Esophagus muscularis mucosa (tissue), 4 donors: ENCODE measurements around the gene PSMB7.

Experiments used
- CTCF ChIP-seq, 3 experiments: fragments of 200-600 bp in 2 of 3; fragments of 450-650 bp in 1 of 3; sonication (generic) in 2 of 3; IDR thresholded peaks; one replicate each; pipeline ENCODE4 v1.5.1; 2017 to 2019; ENCODE audit warnings: antibody characterized with exemption in 3 of 3, mild to moderate bottlenecking in 2 of 3, moderate library complexity in 1 of 3
- EP300 ChIP-seq: sonication (generic); formaldehyde crosslinking; IDR thresholded peaks from one replicate; pipeline ENCODE4 v1.6.1; 2017; ENCODE audit warnings: antibody characterized with exemption
- POLR2A ChIP-seq: fragments of 450-650 bp; IDR thresholded peaks from one replicate; pipeline ENCODE4 v1.6.1; 2017; ENCODE audit warnings: antibody characterized with exemption, moderate library complexity, mild to moderate bottlenecking, low read depth

- TF ChIP-seq CTCF (IDR thresholded peaks at IDR 0.05) (no peak), POLR2A (no peak), EP300 (no peak)
These were observed 14.3 kb upstream of the PSMB7 start for GRCh38 chr9:124429530-124429867.
